Endothelial cell of umbilical vein (primary cell): ENCODE results near the gene TMF1. TPM values are rescaled to one million over a fixed set of nuclear protein-coding genes. Genes with fewer than 3 reads are reported as not detected.

Experiments
- BruUV-seq: library from RNA; stranded (reverse); fragments of 400-500 nt; replicated peaks from 2 replicates; lab custom pipeline; 2021; lab: Mats Ljungman, UMichigan
- CTCF ChIA-PET: fragments of 300-600, 350-600 bp; sonication (Branson Sonifier 250); formaldehyde crosslinking; loops from one replicate; lab custom pipeline; 2021; ENCODE audit warnings: antibody characterized with exemption, inconsistent platforms; lab: Charles Lee
- POLR2A ChIA-PET: fragments of 300-600, 350-600 bp; sonication (Branson Sonifier 250); formaldehyde crosslinking; loops from one replicate; lab custom pipeline; 2021; ENCODE audit warnings: antibody characterized with exemption, inconsistent platforms; lab: Charles Lee
- DNase-seq: peaks from one replicate; pipeline ENCODE4 v3.0.0-alpha.2; 2011; ENCODE audit warnings: low read depth, low spot score
- FAIRE-seq: peaks from 2 replicates; lab custom pipeline; 2011; peaks lifted over from hg19 to GRCh38; lab: Jason Lieb, UNC
- H2AFZ ChIP-seq: 2 replicates; pipeline ENCODE4 v1.6.0; 2012; ENCODE audit warnings: low read depth, low read length, control low read depth, inconsistent platforms
- H3K27ac ChIP-seq: 2 replicates; pipeline ENCODE4 v1.5.1; 2011; ENCODE audit warnings: low read depth, mild to moderate bottlenecking, control low read depth, low read length, moderate library complexity; ENCODE audit not compliant: insufficient read depth
- H3K27me3 ChIP-seq, 2 experiments: 2 replicates each; pipeline versions ENCODE4 v1.6.0 to v1.6.1; 2011; ENCODE audit warnings: low read length in 2 of 2, mixed read lengths in 1 of 2; ENCODE audit not compliant: control insufficient read depth in 2 of 2, insufficient read depth in 2 of 2
- H3K36me3 ChIP-seq, 2 experiments: 2 replicates in 1 of 2; 3 replicates in 1 of 2; pipeline ENCODE4 v1.5.1; 2011; ENCODE audit warnings: low read length in 2 of 2, mild to moderate bottlenecking in 1 of 2, moderate library complexity in 1 of 2; ENCODE audit not compliant: control insufficient read depth in 2 of 2, insufficient read depth in 2 of 2; ENCODE audit errors: extremely low read depth in 1 of 2
- H3K4me1 ChIP-seq: 3 replicates; pipeline ENCODE4 v1.5.1; 2011; ENCODE audit warnings: mild to moderate bottlenecking, low read length; ENCODE audit not compliant: control insufficient read depth, insufficient read depth; ENCODE audit errors: extremely low read depth
- H3K4me2 ChIP-seq: 2 replicates; pipeline ENCODE4 v1.6.1; 2011; ENCODE audit warnings: low read length, control low read depth, mixed read lengths; ENCODE audit not compliant: insufficient read depth
- H3K4me3 ChIP-seq, 3 experiments: fragments of 200-600 bp in 1 of 3; sonication (generic), shearing (Covaris generic) in 1 of 3; replicated peaks in 1 of 3; 2 replicates each; pipeline ENCODE4 v1.5.1; 2011 to 2016; ENCODE audit warnings: control low read depth in 3 of 3, low read length in 3 of 3, mild to moderate bottlenecking in 2 of 3, inconsistent platforms in 1 of 3, low read depth in 1 of 3, moderate library complexity in 1 of 3; ENCODE audit not compliant: insufficient read depth in 1 of 3
- H3K79me2 ChIP-seq: 2 replicates; pipeline ENCODE4 v1.6.0; 2012; ENCODE audit warnings: low read length, inconsistent platforms; ENCODE audit not compliant: control insufficient read depth, insufficient read depth
- H3K9ac ChIP-seq: replicated peaks from 2 replicates; pipeline ENCODE3; 2011; ENCODE audit warnings: low read length, control low read depth; ENCODE audit not compliant: insufficient read depth; ENCODE audit errors: extremely low read depth
- H3K9me1 ChIP-seq: replicated peaks from 3 replicates; pipeline ENCODE4 v1.6.0; 2011; ENCODE audit warnings: mild to moderate bottlenecking, low read length; ENCODE audit not compliant: control insufficient read depth, insufficient read depth; ENCODE audit errors: extremely low read depth
- H3K9me3 ChIP-seq: replicated peaks from 2 replicates; pipeline ENCODE4 v1.5.1; 2012; ENCODE audit warnings: low read length, inconsistent platforms; ENCODE audit not compliant: control insufficient read depth, insufficient read depth
- H4K20me1 ChIP-seq: replicated peaks from 2 replicates; pipeline ENCODE3; 2011; ENCODE audit warnings: mild to moderate bottlenecking, low read length; ENCODE audit not compliant: control insufficient read depth, insufficient read depth; ENCODE audit errors: extremely low read depth
- GATA2 ChIP-seq: IDR thresholded peaks from 2 replicates; pipeline ENCODE4 v1.7.0; 2011; ENCODE audit warnings: low read depth, mild to moderate bottlenecking, moderate library complexity, mixed read lengths, low read length; ENCODE audit not compliant: insufficient read length, insufficient read depth
- JUN ChIP-seq: IDR thresholded peaks from 2 replicates; pipeline ENCODE4 v1.6.1; 2011; ENCODE audit warnings: borderline replicate concordance, low read depth; ENCODE audit not compliant: insufficient read length, insufficient read depth
- MYC ChIP-seq: IDR thresholded peaks from one replicate; pipeline ENCODE4 v1.6.1; 2011; ENCODE audit warnings: mild to moderate bottlenecking, low read depth, low read length
- POLR2A ChIP-seq: IDR thresholded peaks from 2 replicates; pipeline ENCODE4 v1.6.1; 2012; ENCODE audit warnings: low read depth, mild to moderate bottlenecking, control low read depth, low read length
- dilution Hi-C: fragments of 300-500 bp; cut with MboI; formaldehyde crosslinking; loops from one replicate; pipeline ENCODE4 v1.15.0; 2019; ENCODE audit warnings: low sequenced_read_pairs; ENCODE audit not compliant: extremely low pct_ligation_motif_present
- intact Hi-C: fragments of 100-400 bp; cut with micrococcal nuclease; formaldehyde crosslinking; loops from one replicate; pipeline ENCODE4 v1.10.0; 2022
- polyA plus RNA-seq, 4 experiments: library from polyadenylated mRNA; depleted of rRNA in 3 of 4; stranded (reverse) in 3 of 4; unstranded in 1 of 4; fragments of >200 nt; gene quantifications; 2 replicates each; pipeline versions ENCODE4 v1.2.1 to v1.2.3, GENCODE V29; 2011 to 2012; ENCODE audit warnings: missing spikeins in 1 of 4
- total RNA-seq: library from RNA; stranded (reverse); gene quantifications from 2 replicates; pipeline ENCODE4 v1.2.3, GENCODE V29; 2021
- TF ChIP-seq, protein P1 (sequence below), 2 donors: IDR thresholded peaks; 1 replicate in 1 of 2; 2 replicates in 1 of 2; pipeline ENCODE4 v1.5.1; 2011; ENCODE audit warnings: low read length in 2 of 2, mild to moderate bottlenecking in 2 of 2, moderate library complexity in 2 of 2, control low read depth in 1 of 2, inconsistent platforms in 1 of 2, low read depth in 1 of 2; ENCODE audit not compliant: insufficient read depth in 1 of 2; ENCODE audit errors: extremely low read depth in 1 of 2

The TMF1 gene
- total and polyA plus RNA-seq, 2 donors (not counting 3 experiments of a cell fraction or from before 2014, with no cell fraction given): 3.7 to 32.7 TPM

DNA sequence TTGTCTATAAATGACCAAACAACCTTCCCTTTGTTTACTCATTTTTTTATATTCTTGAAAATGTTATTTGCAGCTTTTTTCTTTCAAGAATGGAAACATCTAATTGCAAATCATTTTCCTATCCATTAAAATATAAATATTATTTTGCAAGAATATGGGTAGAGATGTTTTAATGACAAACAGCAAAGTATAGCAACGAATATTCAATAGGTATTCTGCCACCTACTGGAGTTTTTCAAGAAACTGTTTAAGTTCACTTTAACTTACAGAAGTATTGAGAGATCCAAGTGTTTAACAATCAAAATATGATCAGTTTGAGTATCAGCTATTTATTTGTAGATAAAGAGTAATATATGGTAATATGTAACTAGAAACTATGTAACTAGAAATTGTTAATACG, 31.7 kb downstream of the TMF1 start:
- no peak overlapping the region for H3K4me3 ChIP-seq
- H2AFZ ChIP-seq: no peak overlapping the region
- TF ChIP-seq JUN (no peak), MYC (no peak)
- TF ChIP-seq, protein P1, sequence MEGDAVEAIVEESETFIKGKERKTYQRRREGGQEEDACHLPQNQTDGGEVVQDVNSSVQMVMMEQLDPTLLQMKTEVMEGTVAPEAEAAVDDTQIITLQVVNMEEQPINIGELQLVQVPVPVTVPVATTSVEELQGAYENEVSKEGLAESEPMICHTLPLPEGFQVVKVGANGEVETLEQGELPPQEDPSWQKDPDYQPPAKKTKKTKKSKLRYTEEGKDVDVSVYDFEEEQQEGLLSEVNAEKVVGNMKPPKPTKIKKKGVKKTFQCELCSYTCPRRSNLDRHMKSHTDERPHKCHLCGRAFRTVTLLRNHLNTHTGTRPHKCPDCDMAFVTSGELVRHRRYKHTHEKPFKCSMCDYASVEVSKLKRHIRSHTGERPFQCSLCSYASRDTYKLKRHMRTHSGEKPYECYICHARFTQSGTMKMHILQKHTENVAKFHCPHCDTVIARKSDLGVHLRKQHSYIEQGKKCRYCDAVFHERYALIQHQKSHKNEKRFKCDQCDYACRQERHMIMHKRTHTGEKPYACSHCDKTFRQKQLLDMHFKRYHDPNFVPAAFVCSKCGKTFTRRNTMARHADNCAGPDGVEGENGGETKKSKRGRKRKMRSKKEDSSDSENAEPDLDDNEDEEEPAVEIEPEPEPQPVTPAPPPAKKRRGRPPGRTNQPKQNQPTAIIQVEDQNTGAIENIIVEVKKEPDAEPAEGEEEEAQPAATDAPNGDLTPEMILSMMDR (IDR thresholded peaks at IDR 0.05; ENCODE audit: extremely low read depth in 1 of 2, insufficient read depth in 1 of 2, low read depth in 1 of 2, low read length in 2 of 2): peak in 1 of 2 donors; percentile 14
- no TSS peak for BruUV-seq
- POLR2A ChIA-PET: no interaction called here
- no peaks in the 10 kb centered on the region for H3K79me2 ChIP-seq
- no peak overlapping the region for H3K9ac ChIP-seq
- no peak overlapping the region for H3K27ac ChIP-seq
- dilution Hi-C loops: no loop called here
- H3K4me1 ChIP-seq: peaks cover 5% of the 10 kb centered on the region
- intact Hi-C loops: no loop called here
- H3K27me3 ChIP-seq: no peaks in the 10 kb centered on the region
- FAIRE-seq (no peak), DNase-seq (no peak)
- CTCF ChIA-PET: interaction anchor here (1.6 to 2.7 kb wide), 3 partner anchors 11 to 24 kb away, joined by 4 to 8 read pairs (median 6); no protein-coding TSS in a partner anchor
- no peaks in the 10 kb centered on the region for H3K9me1 ChIP-seq
- no peaks in the 10 kb centered on the region for H4K20me1 ChIP-seq
- no peaks in the 10 kb centered on the region for H3K9me3 ChIP-seq
- peaks cover 5 to 13% of the 10 kb centered on the region in 2 experiments for H3K36me3 ChIP-seq
- no peak overlapping the region for H3K4me2 ChIP-seq

DNA sequence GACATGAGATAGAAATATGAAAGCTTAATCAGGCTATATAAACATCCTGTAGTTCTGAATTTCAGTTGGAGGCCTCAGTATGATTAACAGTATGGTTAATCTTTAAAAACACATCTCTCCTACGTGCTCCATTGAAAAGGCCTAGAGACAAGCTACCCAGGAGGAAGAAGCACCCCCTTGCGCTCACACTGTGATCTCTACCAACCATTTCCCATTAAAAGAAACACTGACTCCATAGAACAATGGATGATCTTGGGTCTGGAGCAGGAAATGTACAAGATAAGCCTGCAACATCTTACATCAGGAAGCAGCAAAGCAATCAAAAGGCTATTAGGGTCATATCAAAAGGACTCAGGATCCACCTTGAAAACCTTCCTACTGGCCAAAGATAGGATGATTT, 35.2 kb downstream of the TMF1 start:
- no peaks in the 10 kb centered on the region for H3K27me3 ChIP-seq
- DNase-seq (peak; percentile 25), FAIRE-seq (no peak)
- no peaks in the 10 kb centered on the region for H3K9me3 ChIP-seq
- H3K27ac ChIP-seq: no peak overlapping the region
- H3K4me1 ChIP-seq: peaks cover 22% of the 10 kb centered on the region
- no peaks in the 10 kb centered on the region for H4K20me1 ChIP-seq
- no peak overlapping the region for H3K4me2 ChIP-seq
- ChIA-PET CTCF (interaction anchor here (0.6 to 1.3 kb wide), 2 partner anchors 10 to 12 kb away, joined by 3 to 4 read pairs; no protein-coding TSS in a partner anchor), POLR2A (no interaction called here)
- peaks cover 0 to 3% of the 10 kb centered on the region in 2 experiments for H3K36me3 ChIP-seq
- no peak overlapping the region for H3K4me3 ChIP-seq
- no TSS peak for BruUV-seq
- H3K9me1 ChIP-seq: no peaks in the 10 kb centered on the region
- H3K9ac ChIP-seq: no peak overlapping the region
- H2AFZ ChIP-seq: no peak overlapping the region
- H3K79me2 ChIP-seq: peaks cover 6% of the 10 kb centered on the region
- TF ChIP-seq GATA2: peak; percentile 48
- TF ChIP-seq POLR2A: no peak
- intact Hi-C loops: no loop called here
- dilution Hi-C loops: no loop called here
